ENCODE results near the gene IKBIP. TPM values are rescaled to one million over a fixed set of nuclear protein-coding genes. Genes with fewer than 3 reads are reported as not detected.
"Not testable (repeated sequence)": the region's sequence is repeated elsewhere in the genome, so short reads cannot be mapped to it uniquely, and the experiment has no call there.

The IKBIP gene
- total RNA-seq, 1 donor from 2014 or later: 28.5 TPM

- no peaks in the 10 kb centered on the region for H3K36me3 ChIP-seq (ENCODE audit: control insufficient read depth, insufficient read depth, low read length)
- peak overlapping the region; percentile 68 for H3K4me3 ChIP-seq (ENCODE audit: low read depth, low read length)
- H3K27me3 ChIP-seq (ENCODE audit: control insufficient read depth, insufficient read depth, low read length): no peaks in the 10 kb centered on the region
- no peak for TF ChIP-seq CTCF (IDR thresholded peaks at IDR 0.05; ENCODE audit: insufficient read depth, low read length, poor library complexity, severe bottlenecking)
- no peak for DNase-seq (ENCODE audit: low read depth)
Measured at GRCh38 chr12:98645572-98646067, 1.0 kb upstream of the IKBIP start.

GRCh38 chr12:98644433-98644711 lies 216 bp downstream of the IKBIP start:
- H3K36me3 ChIP-seq (ENCODE audit: control insufficient read depth, insufficient read depth, low read length): no peaks in the 10 kb centered on the region
- peak overlapping the region; percentile 68 for H3K4me3 ChIP-seq (ENCODE audit: low read depth, low read length)
- no peak for TF ChIP-seq CTCF (IDR thresholded peaks at IDR 0.05; ENCODE audit: insufficient read depth, low read length, poor library complexity, severe bottlenecking)
- DNase-seq (ENCODE audit: low read depth): no peak
- no peaks in the 10 kb centered on the region for H3K27me3 ChIP-seq (ENCODE audit: control insufficient read depth, insufficient read depth, low read length)

GRCh38 chr12:98642801-98643200 lies 1.8 kb downstream of the IKBIP start:
- not testable (repeated sequence) for H3K4me3 ChIP-seq (ENCODE audit: low read depth, low read length); H3K36me3 ChIP-seq (ENCODE audit: control insufficient read depth, insufficient read depth, low read length); DNase-seq (ENCODE audit: low read depth); H3K27me3 ChIP-seq (ENCODE audit: control insufficient read depth, insufficient read depth, low read length)

GRCh38 chr12:98639491-98639890 lies 5.1 kb downstream of the IKBIP start:
- TF ChIP-seq CTCF (IDR thresholded peaks at IDR 0.05; ENCODE audit: insufficient read depth, low read length, poor library complexity, severe bottlenecking): no peak
- no peak overlapping the region for H3K4me3 ChIP-seq (ENCODE audit: low read depth, low read length)
- H3K36me3 ChIP-seq (ENCODE audit: control insufficient read depth, insufficient read depth, low read length): no peaks in the 10 kb centered on the region
- DNase-seq (ENCODE audit: low read depth): no peak
- H3K27me3 ChIP-seq (ENCODE audit: control insufficient read depth, insufficient read depth, low read length): no peaks in the 10 kb centered on the region

- DNase-seq (ENCODE audit: low read depth): no peak
- H3K27me3 ChIP-seq (ENCODE audit: control insufficient read depth, insufficient read depth, low read length): no peaks in the 10 kb centered on the region
Measured at GRCh38 chr12:98638009-98638408, 6.6 kb downstream of the IKBIP start.

GRCh38 chr12:98637068-98637467 lies 7.5 kb downstream of the IKBIP start:
- Histone ChIP-seq H3K4me3 (ENCODE audit: low read depth, low read length) (no peak overlapping the region), H3K27me3 (ENCODE audit: control insufficient read depth, insufficient read depth, low read length) (no peaks in the 10 kb centered on the region)

More at GRCh38 chr12:98638009-98638408, 6.6 kb downstream of the IKBIP start:
- TF ChIP-seq CTCF (IDR thresholded peaks at IDR 0.05; ENCODE audit: insufficient read depth, low read length, poor library complexity, severe bottlenecking): no peak
- H3K4me3 ChIP-seq (ENCODE audit: low read depth, low read length): no peak overlapping the region
- H3K36me3 ChIP-seq (ENCODE audit: control insufficient read depth, insufficient read depth, low read length): no peaks in the 10 kb centered on the region

More at GRCh38 chr12:98637068-98637467, 7.5 kb downstream of the IKBIP start:
- H3K36me3 ChIP-seq (ENCODE audit: control insufficient read depth, insufficient read depth, low read length): no peaks in the 10 kb centered on the region
- no peak for TF ChIP-seq CTCF (IDR thresholded peaks at IDR 0.05; ENCODE audit: insufficient read depth, low read length, poor library complexity, severe bottlenecking)
- DNase-seq (ENCODE audit: low read depth): no peak
